ENCODE data around the gene EBF3. TPM values are rescaled to one million over a fixed set of nuclear protein-coding genes. Genes with fewer than 3 reads are reported as not detected.

Gene EBF3
- total and polyA plus RNA-seq, 2 experiments from 2014 or later = 0.27 to 0.49 TPM

- H3K9me3 Mint-ChIP-seq = peaks cover 4% of the 10 kb centered on the region; the same call in 2 of the 3 replicates
- Histone ChIP-seq H3K4me3 (no peak overlapping the region), H3K27ac (ENCODE audit: low read depth) (no peak overlapping the region), H3K4me2 (no peak overlapping the region), H3K27me3 (ENCODE audit: insufficient read depth) (no peaks in the 10 kb centered on the region), H3F3A (replicated peaks; ENCODE audit: low read depth) (no peaks in the 10 kb centered on the region), H3K4me1 (ENCODE audit: insufficient read depth) (no peaks in the 10 kb centered on the region), H2AFZ (no peak overlapping the region), H4K20me1 (replicated peaks; ENCODE audit: insufficient read depth) (no peaks in the 10 kb centered on the region), H3K9me2 (ENCODE audit: insufficient read depth) (no peaks in the 10 kb centered on the region), H3K79me2 (replicated peaks; ENCODE audit: insufficient read depth) (no peaks in the 10 kb centered on the region), H3K36me3 (ENCODE audit: insufficient read depth) (no peaks in the 10 kb centered on the region)
- peaks cover 6% of the 10 kb centered on the region for H3K27me3 Mint-ChIP-seq (ENCODE audit: insufficient read depth, low read depth, poor library complexity)
- TF ChIP-seq ZNF114 (CRISPR knock-in tag; IDR thresholded peaks at IDR 0.05) = no peak
- no peak for TF ChIP-seq CTCF (conservative IDR thresholded peaks at IDR 0.05; ENCODE audit: low read depth in 2 of 2)
- TF ChIP-seq CREB1 (CRISPR knock-in tag; IDR thresholded peaks at IDR 0.05; ENCODE audit: low read depth) = no peak
- no peak for ATAC-seq
- H3K4me1 Mint-ChIP-seq = peaks cover 9% of the 10 kb centered on the region
- DNase-seq (ENCODE audit: low spot score) = no peak
- peaks cover 3% of the 10 kb centered on the region; the same call in 1 of the 3 replicates for H3K36me3 Mint-ChIP-seq (ENCODE audit: low read depth)
- H3K4me3 Mint-ChIP-seq = no peak overlapping the region
- H3K27ac Mint-ChIP-seq = no peak overlapping the region
Observed at GRCh38 chr10:129854158-129854557, 109.9 kb downstream of the EBF3 start.

- Mint-ChIP-seq H3K27me3 (ENCODE audit: insufficient read depth, low read depth, poor library complexity) (peaks cover 3% of the 10 kb centered on the region), H3K9me3 (peaks cover 4% of the 10 kb centered on the region; the same call in 2 of the 3 replicates)
- peak; percentile 23; the same call in 1 of the 3 replicates for ATAC-seq
Observed at GRCh38 chr10:129853562-129853903, 110.5 kb downstream of the EBF3 start.

More at GRCh38 chr10:129853562-129853903, 110.5 kb downstream of the EBF3 start:
- H3K4me3 ChIP-seq = no peak overlapping the region
- no peaks in the 10 kb centered on the region for H3K79me2 ChIP-seq (replicated peaks; ENCODE audit: insufficient read depth)
- no peaks in the 10 kb centered on the region for H3K36me3 ChIP-seq (ENCODE audit: insufficient read depth)
- H3K4me3 Mint-ChIP-seq = no peak overlapping the region
- no peaks in the 10 kb centered on the region for H3K9me2 ChIP-seq (ENCODE audit: insufficient read depth)
- peaks cover 9% of the 10 kb centered on the region for H3K4me1 Mint-ChIP-seq
- H3K27ac ChIP-seq (ENCODE audit: low read depth) = no peak overlapping the region
- no peaks in the 10 kb centered on the region for H3F3A ChIP-seq (replicated peaks; ENCODE audit: low read depth)
- H3K4me2 ChIP-seq = no peak overlapping the region
- no peak for DNase-seq (ENCODE audit: low spot score)
- H4K20me1 ChIP-seq (replicated peaks; ENCODE audit: insufficient read depth) = no peaks in the 10 kb centered on the region
- no peaks in the 10 kb centered on the region for H3K27me3 ChIP-seq (ENCODE audit: insufficient read depth)
- H3K36me3 Mint-ChIP-seq (ENCODE audit: low read depth) = peaks cover 3% of the 10 kb centered on the region; the same call in 1 of the 3 replicates
- no peaks in the 10 kb centered on the region for H3K4me1 ChIP-seq (ENCODE audit: insufficient read depth)
- no peak overlapping the region for H2AFZ ChIP-seq
- TF ChIP-seq REST (IDR thresholded peaks at IDR 0.05; ENCODE audit: unreplicated experiment) (no peak), CTCF (conservative IDR thresholded peaks at IDR 0.05; ENCODE audit: low read depth in 2 of 2) (peak; percentile 28 to 42; a peak in 2 of 4 replicates), ETS1 (IDR thresholded peaks at IDR 0.05) (no peak), POLR2AphosphoS5 (IDR thresholded peaks at IDR 0.05; ENCODE audit: low read depth) (no peak)
- H3K27ac Mint-ChIP-seq = no peak overlapping the region
